Measurements from ENCODE around the gene PPHLN1.

DNA sequence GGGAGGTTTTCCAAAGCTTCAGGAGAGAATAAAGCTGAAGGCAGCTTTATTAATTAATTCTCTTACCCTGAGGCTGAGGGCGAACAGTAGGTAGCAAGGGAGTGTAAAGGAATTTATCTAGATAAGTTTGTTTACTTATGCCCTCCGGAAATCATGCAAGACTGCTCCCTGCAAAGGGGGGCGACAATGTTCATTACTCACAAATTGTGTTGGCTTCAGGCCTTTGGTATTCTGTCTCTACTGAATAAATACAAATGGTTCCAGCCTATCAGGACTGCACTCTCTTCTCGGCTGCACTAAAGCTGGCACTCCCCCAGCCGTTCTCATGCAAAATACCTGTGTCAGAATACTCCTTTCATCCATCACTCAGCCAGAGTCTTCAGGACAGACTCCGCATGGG lies 120.8 kb downstream of the PPHLN1 start:
- TF ChIP-seq, protein P1, sequence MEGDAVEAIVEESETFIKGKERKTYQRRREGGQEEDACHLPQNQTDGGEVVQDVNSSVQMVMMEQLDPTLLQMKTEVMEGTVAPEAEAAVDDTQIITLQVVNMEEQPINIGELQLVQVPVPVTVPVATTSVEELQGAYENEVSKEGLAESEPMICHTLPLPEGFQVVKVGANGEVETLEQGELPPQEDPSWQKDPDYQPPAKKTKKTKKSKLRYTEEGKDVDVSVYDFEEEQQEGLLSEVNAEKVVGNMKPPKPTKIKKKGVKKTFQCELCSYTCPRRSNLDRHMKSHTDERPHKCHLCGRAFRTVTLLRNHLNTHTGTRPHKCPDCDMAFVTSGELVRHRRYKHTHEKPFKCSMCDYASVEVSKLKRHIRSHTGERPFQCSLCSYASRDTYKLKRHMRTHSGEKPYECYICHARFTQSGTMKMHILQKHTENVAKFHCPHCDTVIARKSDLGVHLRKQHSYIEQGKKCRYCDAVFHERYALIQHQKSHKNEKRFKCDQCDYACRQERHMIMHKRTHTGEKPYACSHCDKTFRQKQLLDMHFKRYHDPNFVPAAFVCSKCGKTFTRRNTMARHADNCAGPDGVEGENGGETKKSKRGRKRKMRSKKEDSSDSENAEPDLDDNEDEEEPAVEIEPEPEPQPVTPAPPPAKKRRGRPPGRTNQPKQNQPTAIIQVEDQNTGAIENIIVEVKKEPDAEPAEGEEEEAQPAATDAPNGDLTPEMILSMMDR (conservative IDR thresholded peaks at IDR 0.05 in 1 of 2, IDR thresholded peaks at IDR 0.05 in 1 of 2; ENCODE audit: extremely low read depth in 1 of 2, insufficient read depth in 1 of 2, low read depth in 1 of 2, low read length in 2 of 2): no peak
- TF ChIP-seq EZH2 (IDR thresholded peaks at IDR 0.05; ENCODE audit: borderline replicate concordance, low read length): no peak
